ENCODE data around the gene CHODL. TPM values are rescaled to one million over a fixed set of nuclear protein-coding genes. Genes with fewer than 3 reads are reported as not detected.

The CHODL gene, protein sequence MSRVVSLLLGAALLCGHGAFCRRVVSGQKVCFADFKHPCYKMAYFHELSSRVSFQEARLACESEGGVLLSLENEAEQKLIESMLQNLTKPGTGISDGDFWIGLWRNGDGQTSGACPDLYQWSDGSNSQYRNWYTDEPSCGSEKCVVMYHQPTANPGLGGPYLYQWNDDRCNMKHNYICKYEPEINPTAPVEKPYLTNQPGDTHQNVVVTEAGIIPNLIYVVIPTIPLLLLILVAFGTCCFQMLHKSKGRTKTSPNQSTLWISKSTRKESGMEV
- total RNA-seq = 0.14 and 0.28 TPM in 2 replicates

DNA sequence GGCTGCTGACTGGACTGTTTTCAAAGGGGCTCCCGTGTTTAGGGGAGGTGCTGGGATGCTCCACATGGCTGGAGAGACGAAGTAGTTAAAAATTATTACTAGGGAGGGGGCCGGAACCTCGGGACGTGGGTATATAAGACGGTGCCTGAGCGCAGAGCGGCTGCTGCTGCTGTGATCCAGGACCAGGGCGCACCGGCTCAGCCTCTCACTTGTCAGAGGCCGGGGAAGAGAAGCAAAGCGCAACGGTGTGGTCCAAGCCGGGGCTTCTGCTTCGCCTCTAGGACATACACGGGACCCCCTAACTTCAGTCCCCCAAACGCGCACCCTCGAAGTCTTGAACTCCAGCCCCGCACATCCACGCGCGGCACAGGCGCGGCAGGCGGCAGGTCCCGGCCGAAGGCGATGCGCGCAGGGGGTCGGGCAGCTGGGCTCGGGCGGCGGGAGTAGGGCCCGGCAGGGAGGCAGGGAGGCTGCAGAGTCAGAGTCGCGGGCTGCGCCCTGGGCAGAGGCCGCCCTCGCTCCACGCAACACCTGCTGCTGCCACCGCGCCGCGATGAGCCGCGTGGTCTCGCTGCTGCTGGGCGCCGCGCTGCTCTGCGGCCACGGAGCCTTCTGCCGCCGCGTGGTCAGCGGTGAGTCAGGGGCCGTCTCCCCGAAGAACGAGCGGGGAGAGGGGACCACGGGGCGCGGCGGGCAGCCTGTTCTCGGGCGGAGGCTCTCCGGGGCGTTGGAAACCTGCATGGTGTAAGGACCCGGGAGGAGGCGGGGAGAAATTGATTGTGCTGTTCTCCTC is at the start of gene CHODL:
CHODL (plus strand) TSS at position 163 of the 793 bp plus-strand sequence; CDS start at position 554, 391 bp downstream.

Other genes with a start within 250 kb of the CHODL start
- gene TMPRSS15, start 159.0 kb downstream of the CHODL start, total RNA-seq = not detected in 2 replicates